CD4-positive, alpha-beta T cell treated with Interleukin-17A for 1 hour (primary cell): ENCODE measurements around the gene TMEM176B.
"Not testable (repeated sequence)": the region's sequence is repeated elsewhere in the genome, so short reads cannot be mapped to it uniquely, and the experiment has no call there.

Experiments used
- DNase-seq: peaks from one replicate; pipeline ENCODE4 v3.0.0-alpha.2; 2020

Gene TMEM176B

DNA sequence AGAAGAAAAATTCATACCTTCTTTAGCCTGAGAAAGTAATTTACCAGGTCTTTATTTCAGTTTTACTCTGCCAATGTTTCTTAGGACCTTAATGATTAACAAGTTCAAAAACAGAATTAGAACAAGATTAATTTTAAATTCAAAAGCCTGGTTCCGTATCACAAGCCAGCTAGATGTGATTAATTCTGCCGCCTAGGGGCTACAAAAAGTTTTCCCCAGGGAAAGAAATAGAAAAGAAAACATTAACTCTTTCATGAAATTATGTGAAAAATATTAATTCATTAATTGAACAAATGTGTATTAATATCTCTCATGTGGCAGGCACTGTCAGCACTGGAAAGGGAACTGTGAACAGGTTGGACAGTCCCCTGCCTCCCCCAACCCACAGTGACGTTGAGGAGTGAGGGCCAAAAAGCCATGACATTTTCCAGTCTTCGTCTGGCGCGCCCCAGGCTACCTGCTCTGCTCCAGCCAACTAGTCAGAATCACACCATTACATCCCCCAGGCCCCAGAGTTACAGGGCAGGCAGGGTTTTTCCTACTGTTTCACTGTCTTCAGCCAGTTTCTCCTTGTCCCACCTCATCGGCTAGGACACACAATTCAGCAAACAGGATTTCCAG lies 20.5 kb upstream of the TMEM176B start:
- no peak for DNase-seq

DNA sequence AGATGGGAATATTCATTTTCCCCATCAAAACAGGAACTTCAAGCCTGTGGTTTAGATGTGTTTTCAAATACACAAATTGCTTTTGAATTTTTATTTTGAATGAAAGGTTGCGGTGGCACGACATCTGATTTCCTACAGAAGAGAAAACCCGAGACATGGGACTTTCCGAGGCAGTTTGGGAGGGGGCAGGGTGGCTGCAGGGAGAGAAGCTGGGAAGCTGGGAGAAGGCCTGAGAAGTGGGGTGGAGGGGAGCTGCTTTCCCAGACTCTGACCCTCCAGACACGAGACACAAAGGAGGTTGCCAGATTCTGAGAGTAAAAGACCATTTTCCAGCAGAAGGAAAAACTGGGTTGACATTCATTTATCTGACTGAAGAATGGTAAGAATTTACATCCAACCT lies 20.0 kb upstream of the TMEM176B start:
- DNase-seq, result no peak

DNA sequence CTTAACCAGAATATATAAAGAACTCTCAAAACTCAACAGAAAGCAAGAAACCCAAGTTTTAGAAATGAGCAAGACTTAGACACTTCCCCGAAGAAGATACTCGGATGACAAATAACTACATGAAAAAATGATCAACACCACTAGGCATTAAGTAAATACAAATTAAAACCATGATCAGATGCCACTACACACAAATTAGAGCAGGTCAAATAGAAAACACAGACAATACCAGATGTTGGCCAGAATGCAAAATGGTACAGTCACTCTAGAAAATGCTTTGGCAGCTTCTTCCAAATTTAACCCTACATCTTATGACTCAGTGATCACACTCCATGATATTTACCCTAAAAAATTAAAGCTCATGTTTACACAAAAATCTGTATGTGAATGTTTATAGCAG lies 18.8 kb upstream of the TMEM176B start:
- no peak for DNase-seq

GRCh38 chr7:150814328-150815001 lies 14.3 kb upstream of the TMEM176B start:
- no peak for DNase-seq

- not testable (repeated sequence) for DNase-seq
These were observed 7.7 kb upstream of the TMEM176B start for GRCh38 chr7:150807616-150808438.

DNA sequence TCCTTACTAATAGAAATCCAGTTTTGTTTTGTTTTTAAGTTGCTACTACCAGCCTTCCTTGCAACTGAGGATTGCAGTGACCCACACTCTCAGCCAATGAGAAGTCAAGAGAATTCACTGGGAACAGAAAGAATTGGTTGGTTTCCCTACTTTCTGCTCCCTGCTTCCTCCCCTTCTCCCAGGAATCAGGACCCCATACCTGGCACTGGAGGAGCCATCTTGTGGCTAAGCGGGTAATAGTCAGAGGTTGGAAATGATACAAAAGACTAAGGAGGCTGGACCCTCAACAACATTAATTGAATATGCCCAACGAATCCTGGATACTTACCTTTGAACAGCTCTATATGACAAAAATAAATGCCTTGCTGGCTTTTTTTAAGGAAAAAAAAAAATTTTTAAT lies 6.7 kb upstream of the TMEM176B start:
- DNase-seq, result no peak

- DNase-seq, result no peak
These were observed 6.3 kb upstream of the TMEM176B start for GRCh38 chr7:150806454-150806853.

- no peak for DNase-seq
These were observed 5.7 kb upstream of the TMEM176B start for GRCh38 chr7:150805864-150806263.

- DNase-seq, result no peak
These were observed 4.6 kb upstream of the TMEM176B start for GRCh38 chr7:150804802-150805201.

DNA sequence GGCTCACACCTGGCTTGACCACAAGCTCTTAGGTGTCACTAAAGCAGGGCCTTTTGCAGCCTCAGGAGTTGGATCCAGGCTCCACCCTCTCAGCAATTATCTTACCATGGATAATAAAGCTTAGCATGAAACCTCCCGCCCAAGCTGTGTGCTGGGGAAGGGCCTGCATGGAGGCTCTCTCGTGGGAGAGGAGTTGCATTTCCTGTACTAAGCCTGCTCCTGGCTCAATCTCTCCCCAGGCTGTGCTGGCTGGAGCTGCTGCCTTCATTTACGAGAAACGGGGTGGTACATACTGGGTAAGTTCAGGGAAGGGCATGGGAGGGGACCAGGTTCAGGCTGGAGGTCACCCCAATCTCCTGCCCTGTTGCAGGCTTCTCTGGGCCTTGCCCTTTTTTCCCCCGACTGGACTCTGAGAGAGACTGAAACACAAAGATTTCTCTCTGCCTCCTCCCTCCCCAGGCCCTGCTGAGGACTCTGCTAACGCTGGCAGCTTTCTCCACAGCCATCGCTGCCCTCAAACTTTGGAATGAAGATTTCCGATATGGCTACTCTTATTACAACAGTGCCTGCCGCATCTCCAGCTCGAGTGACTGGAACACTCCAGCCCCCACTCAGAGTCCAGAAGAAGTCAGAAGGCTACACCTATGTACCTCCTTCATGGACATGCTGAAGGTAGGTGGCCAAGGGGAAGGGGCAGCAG lies 3.1 kb upstream of the TMEM176B start:
- DNase-seq, result no peak

- DNase-seq, result no peak
These were observed 2.0 kb upstream of the TMEM176B start for GRCh38 chr7:150801946-150802771.

- no peak for DNase-seq
These were observed 1.2 kb upstream of the TMEM176B start for GRCh38 chr7:150801242-150801945.

DNA sequence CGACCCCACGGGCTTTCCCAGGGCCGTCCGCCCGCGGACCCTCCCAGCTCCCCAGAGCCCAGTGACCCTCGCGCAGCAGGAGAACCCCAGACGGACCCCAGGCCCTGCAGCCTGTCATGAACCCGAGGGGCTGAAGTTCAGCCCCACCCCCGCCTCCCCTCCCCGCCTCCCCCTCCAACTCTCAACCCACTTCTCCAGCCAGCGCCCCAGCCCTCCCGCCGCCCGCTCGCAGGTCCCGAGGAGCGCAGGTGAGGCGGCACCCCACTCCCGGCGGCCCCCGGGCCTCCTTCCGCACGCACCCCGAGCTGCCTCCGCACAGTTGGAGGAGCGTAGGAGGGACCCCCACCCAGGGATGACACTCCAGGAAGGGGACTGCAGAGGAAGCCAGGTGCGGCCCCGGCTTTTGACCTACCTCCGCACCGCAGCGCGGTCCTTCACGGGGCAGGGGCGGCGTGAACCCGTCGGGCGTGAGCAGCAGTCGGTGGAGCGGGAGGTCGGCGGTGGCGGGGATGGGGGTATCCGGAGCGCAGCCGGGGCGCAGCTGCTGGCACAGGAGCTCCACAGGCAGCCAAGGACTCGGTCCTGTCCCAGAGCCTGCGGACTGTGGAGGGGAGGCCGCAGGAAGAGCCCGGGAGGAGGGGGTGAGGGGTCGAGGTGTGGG lies 547 bp upstream of the TMEM176B start, which contains the start of gene TMEM176A:
TSS of gene TMEM176A (plus strand) at position 189 of the 661 bp plus-strand sequence. CDS start 782 bp downstream, outside the sequence.
- no peak for DNase-seq

DNA sequence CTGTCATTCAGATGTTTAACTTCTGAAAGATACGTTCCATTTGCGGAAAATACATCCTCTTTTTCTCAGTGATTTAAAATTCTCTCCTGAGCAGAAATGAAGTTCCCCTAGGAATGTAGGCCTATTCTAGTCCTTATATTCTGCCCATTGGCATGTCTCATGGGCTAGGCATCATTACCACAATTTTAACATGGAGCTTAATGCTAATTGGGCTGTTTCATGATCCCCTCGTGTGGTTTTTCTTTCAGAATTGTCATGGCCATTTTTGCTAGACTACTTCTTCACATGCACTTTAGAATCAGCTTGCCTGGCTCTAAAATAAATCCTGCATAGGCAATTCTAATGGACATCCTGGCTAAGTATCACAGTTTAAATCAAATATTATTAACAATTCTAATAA lies 1.0 kb downstream of the TMEM176B start:
- no peak for DNase-seq

DNA sequence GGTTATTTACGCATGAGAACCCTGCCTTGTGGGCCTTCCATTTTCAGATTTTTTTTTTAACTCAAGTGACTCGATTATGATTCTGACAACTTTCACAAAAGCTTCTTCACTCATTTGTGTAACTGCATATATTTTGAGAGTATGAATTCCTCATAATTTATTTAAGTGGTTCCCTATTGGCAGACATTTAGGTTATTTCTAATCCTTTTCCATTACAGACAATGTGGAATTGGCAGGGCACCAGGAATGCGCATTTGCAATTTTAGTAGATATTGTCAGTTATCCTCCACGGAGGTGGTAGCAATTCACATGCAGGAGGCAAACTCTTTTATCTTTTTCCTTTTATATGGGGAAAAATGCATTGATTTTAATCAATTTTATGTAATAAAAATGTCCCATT lies 2.5 kb downstream of the TMEM176B start:
- DNase-seq, result no peak

DNA sequence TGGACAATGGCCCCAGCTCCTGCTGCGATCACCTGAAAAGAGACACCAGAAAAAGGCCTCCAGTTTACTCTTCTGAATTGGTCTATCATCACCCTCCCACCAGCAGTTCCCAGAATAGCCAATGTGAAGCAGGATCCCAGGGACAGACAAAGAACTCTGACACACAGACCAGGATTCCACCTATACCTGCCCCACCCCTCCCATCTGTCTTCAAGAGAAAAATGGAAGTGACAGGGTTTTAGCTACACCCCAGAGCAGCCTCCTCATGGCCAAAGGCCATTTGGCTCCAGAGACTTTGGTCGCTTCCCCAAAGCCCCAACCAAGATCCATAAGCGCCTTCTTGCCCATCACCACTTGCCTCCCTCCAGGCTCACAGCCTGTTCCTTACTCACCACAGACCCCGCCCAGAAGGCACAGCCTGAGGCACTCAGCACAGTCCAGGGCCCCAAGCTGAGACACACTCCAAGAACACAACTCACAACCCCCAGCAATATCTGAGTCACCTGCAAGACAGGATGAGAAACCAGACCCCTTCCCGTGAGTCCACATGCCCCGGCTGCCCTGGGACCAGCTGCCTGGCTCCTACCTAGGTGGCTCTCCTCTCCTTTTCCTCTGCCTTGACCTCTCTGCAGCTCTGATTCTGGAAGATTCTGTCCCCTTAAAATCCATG lies 6.5 kb downstream of the TMEM176B start:
- DNase-seq, result no peak

GRCh38 chr7:150791746-150792452 lies 8.3 kb downstream of the TMEM176B start:
- no peak for DNase-seq

GRCh38 chr7:150791304-150791703 lies 8.9 kb downstream of the TMEM176B start:
- DNase-seq, result no peak

- DNase-seq, result no peak
These were observed 9.6 kb downstream of the TMEM176B start for GRCh38 chr7:150790416-150791075.
